GM18517 (cell line): ENCODE results near the gene ATG16L2.
"Not testable (repeated sequence)": the region's sequence is repeated elsewhere in the genome, so short reads cannot be mapped to it uniquely, and the experiment has no call there.

Experiments used
- ATAC-seq: cut with Tn5 transposase; IDR thresholded peaks from one replicate; pipeline ENCODE4 v1.9.1; 2021; ENCODE audit warnings: mild to moderate bottlenecking, moderate library complexity; ENCODE audit not compliant: unreplicated experiment

The ATG16L2 gene

GRCh38 chr11:72778535-72779494 is 35.4 kb upstream of the ATG16L2 start:
- no peak for ATAC-seq

- no peak for ATAC-seq
Measured at GRCh38 chr11:72779495-72780128, 34.6 kb upstream of the ATG16L2 start.

GRCh38 chr11:72780296-72781062 is 33.7 kb upstream of the ATG16L2 start:
- no peak for ATAC-seq

GRCh38 chr11:72781063-72781312 is 33.2 kb upstream of the ATG16L2 start:
- no peak for ATAC-seq

GRCh38 chr11:72781313-72782080 is 32.7 kb upstream of the ATG16L2 start:
- no peak for ATAC-seq

- no peak for ATAC-seq
Measured at GRCh38 chr11:72782081-72782920, 31.9 kb upstream of the ATG16L2 start.

GRCh38 chr11:72783144-72783905 is 30.9 kb upstream of the ATG16L2 start:
- ATAC-seq: no peak

GRCh38 chr11:72784662-72785061 is 29.5 kb upstream of the ATG16L2 start:
- ATAC-seq: no peak

GRCh38 chr11:72786305-72787215 is 27.7 kb upstream of the ATG16L2 start:
- ATAC-seq: no peak

- no peak for ATAC-seq
Measured at GRCh38 chr11:72787216-72788104, 26.8 kb upstream of the ATG16L2 start.

GRCh38 chr11:72788241-72788640 is 26.0 kb upstream of the ATG16L2 start:
- no peak for ATAC-seq

GRCh38 chr11:72789493-72790131 is 24.6 kb upstream of the ATG16L2 start:
- no peak for ATAC-seq

GRCh38 chr11:72791228-72791627 is 23.0 kb upstream of the ATG16L2 start:
- ATAC-seq: not testable (repeated sequence)

GRCh38 chr11:72792437-72793021 is 21.7 kb upstream of the ATG16L2 start:
- ATAC-seq: no peak

- ATAC-seq: no peak
Measured at GRCh38 chr11:72793076-72793424, 21.2 kb upstream of the ATG16L2 start.
